Sigmoid colon (tissue), 7 donors: ENCODE results near the gene RUFY2. TPM values are rescaled to one million over a fixed set of nuclear protein-coding genes. Genes with fewer than 3 reads are reported as not detected.

Experiments used
- DNase-seq: peaks from one replicate; pipeline ENCODE4 v3.0.0-alpha.2; 2019
- H3K27ac ChIP-seq, 4 donors: fragments of 200-600 bp; sonication (generic); one replicate each; pipeline ENCODE4 v1.5.1; 2016 to 2019; ENCODE audit warnings: mild to moderate bottlenecking in 1 of 4
- H3K27me3 ChIP-seq, 3 donors: fragments of 200-600 bp; sonication (generic); one replicate each; pipeline ENCODE4 v1.5.1; 2019; ENCODE audit warnings: mild to moderate bottlenecking in 1 of 3
- H3K36me3 ChIP-seq, 4 donors: fragments of 200-600 bp; sonication (generic); one replicate each; pipeline ENCODE4 v1.5.1; 2016 to 2019
- H3K4me1 ChIP-seq, 4 donors: fragments of 200-600 bp; sonication (generic); one replicate each; pipeline ENCODE4 v1.5.1; 2017 to 2019
- H3K4me3 ChIP-seq, 4 donors: fragments of 200-600 bp; sonication (generic); one replicate each; pipeline ENCODE4 v1.5.1; 2017 to 2019; ENCODE audit warnings: mild to moderate bottlenecking in 2 of 4, moderate library complexity in 1 of 4
- H3K9me3 ChIP-seq, 4 donors: fragments of 200-600 bp in 3 of 4; sonication (generic) in 3 of 4; one replicate each; pipeline versions ENCODE4 v1.5.1 to v1.6.1; 2013 to 2019
- CTCF ChIP-seq, 4 experiments: fragments of 450-650 bp in 3 of 4; fragments of 200-600 bp in 1 of 4; IDR thresholded peaks; one replicate each; pipeline ENCODE4 v1.5.1; 2016 to 2019; ENCODE audit warnings: antibody characterized with exemption in 4 of 4, mild to moderate bottlenecking in 3 of 4, moderate library complexity in 2 of 4
- EP300 ChIP-seq, 4 donors: sonication (generic); formaldehyde crosslinking; IDR thresholded peaks; one replicate each; pipeline ENCODE4 v1.6.1; 2017; ENCODE audit warnings: antibody characterized with exemption in 4 of 4
- POLR2A ChIP-seq, 2 donors: fragments of 450-650 bp; IDR thresholded peaks; one replicate each; pipeline ENCODE4 v1.6.1; 2016; ENCODE audit warnings: antibody characterized with exemption in 2 of 2, mild to moderate bottlenecking in 2 of 2, moderate library complexity in 2 of 2
- POLR2AphosphoS5 ChIP-seq, 4 donors: sonication (generic); formaldehyde crosslinking; IDR thresholded peaks; one replicate each; pipeline ENCODE4 v1.6.1; 2017; ENCODE audit warnings: antibody characterized with exemption in 4 of 4
- WGBS, 2 donors: extraction: QIAGEN DNeasy Blood & Tissue Kit; methylation state at CpG; one replicate each; pipeline ENCODE4 v1.1.7; 2013; 5-methylcytosine and 5-hydroxymethylcytosine counted together
- intact Hi-C: fragments of 100-400 bp; cut with DNase I; formaldehyde crosslinking; loops from one replicate; pipeline ENCODE4 v1.15.1; 2023
- polyA plus RNA-seq, 3 donors: library from polyadenylated mRNA; stranded (reverse); fragments of 200-250 nt; gene quantifications; one replicate each; pipeline ENCODE4 v1.2.3, GENCODE V29; 2013
- total RNA-seq, 4 donors: library from RNA; depleted of rRNA; stranded (reverse); fragments of >200 nt; gene quantifications; one replicate each; pipeline ENCODE4 v1.1.0, GENCODE V29; 2016
- donor health status: healthy with polysubstance abuse.
- donor health status: Bipolar disorder and iron deficiency.
- donor health status: healthy.

The RUFY2 gene
- total and polyA plus RNA-seq, 7 donors: 5.8 to 34.9 (median 19.3) TPM

DNA sequence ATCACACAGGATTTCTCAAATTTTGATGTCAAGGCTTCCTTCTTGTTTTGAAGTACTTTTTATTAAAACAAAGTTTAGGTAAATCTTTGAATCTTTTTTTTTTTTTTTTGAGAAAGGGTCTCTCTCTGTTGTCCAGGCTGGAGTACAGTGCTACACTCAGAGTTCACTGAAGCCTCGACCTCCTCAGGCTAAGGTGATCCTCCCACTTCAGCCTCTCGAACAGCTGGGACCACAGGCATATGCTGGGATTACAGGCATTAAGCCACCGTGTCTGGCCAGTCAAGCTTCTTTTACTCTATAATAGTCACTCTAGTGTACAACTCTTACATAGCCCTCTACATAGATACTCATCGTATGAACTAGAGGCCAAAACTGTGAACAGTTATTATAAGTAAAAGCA is 3.4 kb downstream of the RUFY2 start:
- H3K4me1 ChIP-seq: peaks cover 0 to 16% (median 9%) of the 10 kb centered on the region in 4 donors
- intact Hi-C loops: loop anchor here (10.0 kb wide), 2 partner anchors 69 to 491 kb away; partner anchors contain the start of genes HNRNPH3 and PBLD
- H3K4me3 ChIP-seq: no peak overlapping the region
- no peaks in the 10 kb centered on the region for H3K27me3 ChIP-seq
- peaks cover 0 to 25% (median 0%) of the 10 kb centered on the region in 4 donors for H3K36me3 ChIP-seq
- TF ChIP-seq EP300 (IDR thresholded peaks at IDR 0.05) (no peak), POLR2AphosphoS5 (IDR thresholded peaks at IDR 0.05) (no peak), CTCF (IDR thresholded peaks at IDR 0.05) (no peak), POLR2A (IDR thresholded peaks at IDR 0.05) (no peak)
- no peak for DNase-seq
- H3K27ac ChIP-seq: no peak overlapping the region
- no peaks in the 10 kb centered on the region for H3K9me3 ChIP-seq
- WGBS, 2 donors: 89 to 92% methylated on average over 4 of the region's 4 CpGs

GRCh38 chr10:68402276-68402675 is 4.8 kb downstream of the RUFY2 start:
- Histone ChIP-seq H3K4me3 (no peak overlapping the region), H3K27ac (no peak overlapping the region), H3K4me1 (peaks cover 0 to 16% (median 9%) of the 10 kb centered on the region in 4 donors), H3K27me3 (no peaks in the 10 kb centered on the region), H3K36me3 (peaks cover 0 to 29% (median 0%) of the 10 kb centered on the region in 4 donors), H3K9me3 (no peaks in the 10 kb centered on the region)
- DNase-seq: no peak
- intact Hi-C loops: loop anchor here (10.0 kb wide), 2 partner anchors 67 to 493 kb away; partner anchors contain the start of genes HNRNPH3 and PBLD
- no peak for TF ChIP-seq POLR2A (IDR thresholded peaks at IDR 0.05)
- TF ChIP-seq EP300 (IDR thresholded peaks at IDR 0.05): no peak
- no peak for TF ChIP-seq POLR2AphosphoS5 (IDR thresholded peaks at IDR 0.05)
- no peak for TF ChIP-seq CTCF (IDR thresholded peaks at IDR 0.05)
- WGBS, 2 donors: 27 to 68% methylated on average over 1 of the region's 1 CpG

DNA sequence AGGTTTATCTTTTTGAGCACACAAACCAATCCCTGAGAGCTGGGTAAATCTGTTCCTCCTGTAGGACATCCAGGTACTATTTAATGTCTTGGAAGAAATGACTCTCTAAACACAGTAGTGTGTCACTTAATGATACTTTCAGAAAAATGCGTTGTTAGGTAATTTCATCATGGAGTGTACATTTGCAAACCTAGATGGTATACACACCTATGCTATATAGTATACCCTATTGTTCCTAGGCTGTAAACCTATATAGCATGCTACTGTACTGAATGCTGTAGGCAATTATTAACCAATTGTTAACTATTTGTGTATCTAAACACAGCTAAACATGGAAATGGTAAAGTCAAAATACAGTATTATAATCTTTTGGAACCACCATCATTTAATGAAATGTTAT is 10.1 kb downstream of the RUFY2 start:
- 24 to 71% methylated on average over 1 of the region's 1 CpG for WGBS, 2 donors
- no peaks in the 10 kb centered on the region for H3K4me1 ChIP-seq
- no peak overlapping the region for H3K4me3 ChIP-seq
- H3K9me3 ChIP-seq: no peaks in the 10 kb centered on the region
- H3K36me3 ChIP-seq: peaks cover 0 to 80% (median 11%) of the 10 kb centered on the region in 4 donors
- no peak for DNase-seq
- intact Hi-C loops: no loop called here
- no peak overlapping the region for H3K27ac ChIP-seq
- no peaks in the 10 kb centered on the region for H3K27me3 ChIP-seq
- TF ChIP-seq POLR2AphosphoS5 (IDR thresholded peaks at IDR 0.05) (no peak), POLR2A (IDR thresholded peaks at IDR 0.05) (no peak), EP300 (IDR thresholded peaks at IDR 0.05) (no peak), CTCF (IDR thresholded peaks at IDR 0.05) (no peak)

- no peak for TF ChIP-seq POLR2A (IDR thresholded peaks at IDR 0.05)
- no peak for TF ChIP-seq CTCF (IDR thresholded peaks at IDR 0.05)
- no peak for TF ChIP-seq POLR2AphosphoS5 (IDR thresholded peaks at IDR 0.05)
- TF ChIP-seq EP300 (IDR thresholded peaks at IDR 0.05): no peak
- Histone ChIP-seq H3K9me3 (no peaks in the 10 kb centered on the region), H3K27ac (no peak overlapping the region), H3K36me3 (peaks cover 10 to 99% (median 35%) of the 10 kb centered on the region in 4 donors), H3K27me3 (no peaks in the 10 kb centered on the region), H3K4me3 (no peak overlapping the region), H3K4me1 (no peaks in the 10 kb centered on the region)
- intact Hi-C loops: no loop called here
- no peak for DNase-seq
- WGBS, 2 donors: 71 to 84% methylated on average over 2 of the region's 2 CpGs
These were observed 21.3 kb downstream of the RUFY2 start for GRCh38 chr10:68385740-68386139.

GRCh38 chr10:68371604-68372003 is 35.5 kb downstream of the RUFY2 start:
- no peaks in the 10 kb centered on the region for H3K27me3 ChIP-seq
- H3K27ac ChIP-seq: no peak overlapping the region
- no peaks in the 10 kb centered on the region for H3K4me1 ChIP-seq
- intact Hi-C loops: no loop called here
- peaks cover 14 to 83% (median 27%) of the 10 kb centered on the region in 4 donors for H3K36me3 ChIP-seq
- DNase-seq: no peak
- TF ChIP-seq CTCF (IDR thresholded peaks at IDR 0.05) (no peak), POLR2AphosphoS5 (IDR thresholded peaks at IDR 0.05) (no peak), POLR2A (IDR thresholded peaks at IDR 0.05) (no peak), EP300 (IDR thresholded peaks at IDR 0.05) (no peak)
- WGBS, 2 donors: 94 to 100% methylated on average over 1 of the region's 1 CpG
- H3K9me3 ChIP-seq: peaks cover 0 to 16% (median 0%) of the 10 kb centered on the region in 4 donors
- H3K4me3 ChIP-seq: no peak overlapping the region
